HL-60 (cell line): ENCODE data around the gene SCG5.

Experiments used
- DNase-seq, 2 experiments: peaks; one replicate each; pipeline ENCODE4 v3.0.0-alpha.2; 2010 to 2020; ENCODE audit warnings: low read depth in 1 of 2, low spot score in 1 of 2
- H3K27ac ChIP-seq: fragments of 250-450 bp; sonication (Bioruptor Pico); replicated peaks from 2 replicates; pipeline ENCODE4 v1.5.1; 2020; ENCODE audit warnings: mild to moderate bottlenecking, moderate library complexity
- H3K27me3 ChIP-seq: fragments of 250-450 bp; sonication (Bioruptor Pico); 2 replicates; pipeline ENCODE4 v1.5.1; 2021; ENCODE audit warnings: mild to moderate bottlenecking, moderate library complexity; ENCODE audit not compliant: insufficient read depth, poor library complexity, severe bottlenecking
- H3K4me3 ChIP-seq: replicated peaks from 2 replicates; pipeline ENCODE4 v1.5.1; 2011; ENCODE audit warnings: mild to moderate bottlenecking, control low read depth, low read length; ENCODE audit not compliant: insufficient read depth
- GABPA ChIP-seq: IDR thresholded peaks from 2 replicates; pipeline ENCODE4 v1.6.1; 2012; ENCODE audit warnings: low read depth
- POLR2AphosphoS5 ChIP-seq: IDR thresholded peaks from 2 replicates; pipeline ENCODE4 v1.6.1; 2012; ENCODE audit warnings: low read depth
- SPI1 ChIP-seq: IDR thresholded peaks from 2 replicates; pipeline ENCODE4 v1.6.1; 2012; ENCODE audit warnings: low read depth, mild to moderate bottlenecking, borderline replicate concordance
- TF ChIP-seq, protein P1 (sequence below): IDR thresholded peaks from one replicate; pipeline ENCODE4 v1.5.1; 2011; ENCODE audit warnings: low read length, control low read depth, inconsistent platforms; ENCODE audit not compliant: insufficient read depth
- TF ChIP-seq, protein P2 (sequence below): IDR thresholded peaks from 2 replicates; pipeline ENCODE4 v1.6.1; 2012; ENCODE audit warnings: low read depth; ENCODE audit not compliant: insufficient replicate concordance

The SCG5 gene

DNA sequence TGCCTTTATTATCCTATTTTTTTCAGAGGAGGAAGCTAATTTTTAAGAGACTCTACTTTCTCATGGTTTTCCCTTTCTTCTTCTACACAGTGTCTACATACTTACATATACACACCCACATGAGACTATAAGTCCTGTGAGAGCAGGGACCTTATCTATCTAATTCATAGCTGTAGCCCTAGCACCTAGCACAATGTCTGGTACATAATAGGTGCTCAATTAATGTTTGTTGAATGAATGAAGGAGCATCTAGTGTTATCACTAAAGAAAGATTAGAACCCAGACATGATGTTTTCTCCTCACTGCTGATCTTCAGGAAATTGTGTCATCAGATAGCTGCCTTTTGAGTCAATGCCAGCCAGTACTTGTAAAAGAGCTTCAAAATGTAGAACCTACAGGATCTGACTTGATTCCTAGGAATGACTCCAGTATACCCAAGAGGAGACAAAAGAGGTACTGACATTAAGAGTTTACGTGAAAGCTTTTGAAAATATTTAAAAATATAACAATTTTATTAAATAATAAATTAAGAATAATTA lies 2.5 kb downstream of the SCG5 start:
- no peak overlapping the region for H3K27ac ChIP-seq
- H3K27me3 ChIP-seq: no peaks in the 10 kb centered on the region
- DNase-seq: no peak
- no peak for TF ChIP-seq SPI1
- TF ChIP-seq GABPA: no peak
- TF ChIP-seq, protein P1, sequence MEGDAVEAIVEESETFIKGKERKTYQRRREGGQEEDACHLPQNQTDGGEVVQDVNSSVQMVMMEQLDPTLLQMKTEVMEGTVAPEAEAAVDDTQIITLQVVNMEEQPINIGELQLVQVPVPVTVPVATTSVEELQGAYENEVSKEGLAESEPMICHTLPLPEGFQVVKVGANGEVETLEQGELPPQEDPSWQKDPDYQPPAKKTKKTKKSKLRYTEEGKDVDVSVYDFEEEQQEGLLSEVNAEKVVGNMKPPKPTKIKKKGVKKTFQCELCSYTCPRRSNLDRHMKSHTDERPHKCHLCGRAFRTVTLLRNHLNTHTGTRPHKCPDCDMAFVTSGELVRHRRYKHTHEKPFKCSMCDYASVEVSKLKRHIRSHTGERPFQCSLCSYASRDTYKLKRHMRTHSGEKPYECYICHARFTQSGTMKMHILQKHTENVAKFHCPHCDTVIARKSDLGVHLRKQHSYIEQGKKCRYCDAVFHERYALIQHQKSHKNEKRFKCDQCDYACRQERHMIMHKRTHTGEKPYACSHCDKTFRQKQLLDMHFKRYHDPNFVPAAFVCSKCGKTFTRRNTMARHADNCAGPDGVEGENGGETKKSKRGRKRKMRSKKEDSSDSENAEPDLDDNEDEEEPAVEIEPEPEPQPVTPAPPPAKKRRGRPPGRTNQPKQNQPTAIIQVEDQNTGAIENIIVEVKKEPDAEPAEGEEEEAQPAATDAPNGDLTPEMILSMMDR: no peak
- TF ChIP-seq, protein P2, sequence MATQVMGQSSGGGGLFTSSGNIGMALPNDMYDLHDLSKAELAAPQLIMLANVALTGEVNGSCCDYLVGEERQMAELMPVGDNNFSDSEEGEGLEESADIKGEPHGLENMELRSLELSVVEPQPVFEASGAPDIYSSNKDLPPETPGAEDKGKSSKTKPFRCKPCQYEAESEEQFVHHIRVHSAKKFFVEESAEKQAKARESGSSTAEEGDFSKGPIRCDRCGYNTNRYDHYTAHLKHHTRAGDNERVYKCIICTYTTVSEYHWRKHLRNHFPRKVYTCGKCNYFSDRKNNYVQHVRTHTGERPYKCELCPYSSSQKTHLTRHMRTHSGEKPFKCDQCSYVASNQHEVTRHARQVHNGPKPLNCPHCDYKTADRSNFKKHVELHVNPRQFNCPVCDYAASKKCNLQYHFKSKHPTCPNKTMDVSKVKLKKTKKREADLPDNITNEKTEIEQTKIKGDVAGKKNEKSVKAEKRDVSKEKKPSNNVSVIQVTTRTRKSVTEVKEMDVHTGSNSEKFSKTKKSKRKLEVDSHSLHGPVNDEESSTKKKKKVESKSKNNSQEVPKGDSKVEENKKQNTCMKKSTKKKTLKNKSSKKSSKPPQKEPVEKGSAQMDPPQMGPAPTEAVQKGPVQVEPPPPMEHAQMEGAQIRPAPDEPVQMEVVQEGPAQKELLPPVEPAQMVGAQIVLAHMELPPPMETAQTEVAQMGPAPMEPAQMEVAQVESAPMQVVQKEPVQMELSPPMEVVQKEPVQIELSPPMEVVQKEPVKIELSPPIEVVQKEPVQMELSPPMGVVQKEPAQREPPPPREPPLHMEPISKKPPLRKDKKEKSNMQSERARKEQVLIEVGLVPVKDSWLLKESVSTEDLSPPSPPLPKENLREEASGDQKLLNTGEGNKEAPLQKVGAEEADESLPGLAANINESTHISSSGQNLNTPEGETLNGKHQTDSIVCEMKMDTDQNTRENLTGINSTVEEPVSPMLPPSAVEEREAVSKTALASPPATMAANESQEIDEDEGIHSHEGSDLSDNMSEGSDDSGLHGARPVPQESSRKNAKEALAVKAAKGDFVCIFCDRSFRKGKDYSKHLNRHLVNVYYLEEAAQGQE: no peak
- no peak for TF ChIP-seq POLR2AphosphoS5
- H3K4me3 ChIP-seq: no peak overlapping the region

DNA sequence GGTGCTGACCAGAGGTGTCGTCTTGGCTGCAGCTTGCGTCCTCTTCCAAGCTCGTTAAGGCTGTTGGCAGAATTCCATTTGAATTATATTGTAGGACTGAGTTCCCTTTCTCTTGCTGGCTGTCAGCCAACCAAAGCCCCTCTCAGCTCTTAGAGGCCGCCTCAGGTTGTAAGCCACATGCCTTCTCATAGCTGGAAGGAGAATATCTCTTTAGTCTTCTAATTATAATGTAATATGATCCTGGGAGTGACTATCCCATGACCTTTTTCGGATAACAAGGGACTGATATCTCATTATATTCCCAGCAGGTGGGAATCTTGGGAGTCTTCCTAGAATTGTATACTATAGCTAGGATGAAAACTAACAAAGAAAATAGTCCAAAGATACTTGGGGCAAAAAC lies 4.8 kb downstream of the SCG5 start:
- no peak overlapping the region for H3K27ac ChIP-seq
- H3K4me3 ChIP-seq: no peak overlapping the region
- H3K27me3 ChIP-seq: no peaks in the 10 kb centered on the region
- DNase-seq: no peak
- TF ChIP-seq SPI1: no peak
- no peak for TF ChIP-seq GABPA
- TF ChIP-seq POLR2AphosphoS5: no peak
- TF ChIP-seq, protein P1: no peak
- TF ChIP-seq, protein P2: no peak

DNA sequence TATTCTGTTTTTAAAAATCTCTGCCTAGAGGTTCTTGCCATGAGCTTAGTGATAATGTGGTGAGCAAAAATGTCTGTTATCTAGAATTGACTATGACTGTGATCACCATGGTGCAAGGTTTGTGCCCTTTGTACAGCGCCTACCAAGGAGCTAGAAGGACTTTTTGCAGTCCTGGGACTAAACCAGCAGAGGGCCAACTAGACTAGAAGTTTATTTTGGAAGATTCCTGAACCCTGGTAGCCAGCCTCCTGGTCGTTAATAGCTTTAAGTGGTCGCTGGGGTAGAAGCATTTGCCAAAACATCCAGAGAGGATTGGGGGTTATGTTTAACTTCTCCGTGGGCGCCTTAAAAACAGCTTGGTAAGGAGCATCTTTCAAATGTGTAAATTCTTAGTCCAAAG lies 7.8 kb downstream of the SCG5 start:
- DNase-seq: no peak

More for the DNA sequence above, 7.8 kb downstream of the SCG5 start:
- no peak overlapping the region for H3K4me3 ChIP-seq
- TF ChIP-seq, protein P1: no peak
- TF ChIP-seq, protein P2: no peak
- TF ChIP-seq POLR2AphosphoS5 (no peak), SPI1 (no peak), GABPA (no peak)
- H3K27me3 ChIP-seq: no peaks in the 10 kb centered on the region
- no peak overlapping the region for H3K27ac ChIP-seq
